ENCODE data around the gene SVOP.
"Not testable (repeated sequence)": the region's sequence is repeated elsewhere in the genome, so short reads cannot be mapped to it uniquely, and the experiment has no call there.

The SVOP gene

GRCh38 chr12:109057376-109057775 is 36.5 kb upstream of the SVOP start:
- TF ChIP-seq CTCF (IDR thresholded peaks at IDR 0.05; ENCODE audit: borderline replicate concordance, extremely low read depth, low read length, poor library complexity, severe bottlenecking) (no peak), EZH2 (IDR thresholded peaks at IDR 0.05; ENCODE audit: borderline replicate concordance, low read depth, low read length, severe bottlenecking) (no peak)
- H3K4me2 ChIP-seq (ENCODE audit: insufficient read depth, low read length): no peak overlapping the region
- DNase-seq (no peak), ATAC-seq (ENCODE audit: insufficient read depth, low read depth) (no peak)
- H3K9ac ChIP-seq (ENCODE audit: low read depth, low read length): no peak overlapping the region
- no peaks in the 10 kb centered on the region for H3K27me3 ChIP-seq (ENCODE audit: insufficient read depth, low read length, poor library complexity)
- peaks cover 16% of the 10 kb centered on the region for H3K4me1 ChIP-seq (ENCODE audit: insufficient read depth, low read length)
- H3K9me3 ChIP-seq (ENCODE audit: insufficient read depth, low read length, severe bottlenecking): no peaks in the 10 kb centered on the region
- H3K79me2 ChIP-seq (ENCODE audit: insufficient read depth, low read length): peaks cover 15% of the 10 kb centered on the region
- no peak overlapping the region for H3K27ac ChIP-seq (ENCODE audit: low read length)
- H3K4me3 ChIP-seq (ENCODE audit: low read depth in 1 of 2, low read length in 2 of 2): no peak overlapping the region
- H3K36me3 ChIP-seq (ENCODE audit: insufficient read depth, low read length): peaks cover 20% of the 10 kb centered on the region
- no peaks in the 10 kb centered on the region for H4K20me1 ChIP-seq (ENCODE audit: insufficient read depth, low read length)
- no peak overlapping the region for H2AFZ ChIP-seq (ENCODE audit: low read depth, low read length)

- DNase-seq: no peak
- ATAC-seq (ENCODE audit: insufficient read depth, low read depth): no peak
- Histone ChIP-seq H3K79me2 (ENCODE audit: insufficient read depth, low read length) (peaks cover 15% of the 10 kb centered on the region), H3K9ac (ENCODE audit: low read depth, low read length) (no peak overlapping the region), H3K4me1 (ENCODE audit: insufficient read depth, low read length) (peaks cover 20% of the 10 kb centered on the region), H3K9me3 (ENCODE audit: insufficient read depth, low read length, severe bottlenecking) (no peaks in the 10 kb centered on the region), H4K20me1 (ENCODE audit: insufficient read depth, low read length) (no peaks in the 10 kb centered on the region), H3K27ac (ENCODE audit: low read length) (no peak overlapping the region), H3K27me3 (ENCODE audit: insufficient read depth, low read length, poor library complexity) (no peaks in the 10 kb centered on the region), H3K4me3 (ENCODE audit: low read depth in 1 of 2, low read length in 2 of 2) (no peak overlapping the region), H2AFZ (ENCODE audit: low read depth, low read length) (no peak overlapping the region), H3K36me3 (ENCODE audit: insufficient read depth, low read length) (peaks cover 20% of the 10 kb centered on the region), H3K4me2 (ENCODE audit: insufficient read depth, low read length) (no peak overlapping the region)
- TF ChIP-seq CTCF (IDR thresholded peaks at IDR 0.05; ENCODE audit: borderline replicate concordance, extremely low read depth, low read length, poor library complexity, severe bottlenecking) (no peak), EZH2 (IDR thresholded peaks at IDR 0.05; ENCODE audit: borderline replicate concordance, low read depth, low read length, severe bottlenecking) (no peak)
Observed at GRCh38 chr12:109056891-109057290, 36.0 kb upstream of the SVOP start.

GRCh38 chr12:109054520-109054919 is 33.7 kb upstream of the SVOP start:
- Histone ChIP-seq H2AFZ (ENCODE audit: low read depth, low read length) (no peak overlapping the region), H3K4me1 (ENCODE audit: insufficient read depth, low read length) (peaks cover 23% of the 10 kb centered on the region), H3K9me3 (ENCODE audit: insufficient read depth, low read length, severe bottlenecking) (no peaks in the 10 kb centered on the region), H3K27me3 (ENCODE audit: insufficient read depth, low read length, poor library complexity) (no peaks in the 10 kb centered on the region), H3K4me2 (ENCODE audit: insufficient read depth, low read length) (no peak overlapping the region), H3K4me3 (ENCODE audit: low read depth in 1 of 2, low read length in 2 of 2) (no peak overlapping the region; a peak in 1 of 4 replicates), H3K27ac (ENCODE audit: low read length) (no peak overlapping the region), H4K20me1 (ENCODE audit: insufficient read depth, low read length) (no peaks in the 10 kb centered on the region), H3K9ac (ENCODE audit: low read depth, low read length) (no peak overlapping the region), H3K36me3 (ENCODE audit: insufficient read depth, low read length) (peaks cover 16% of the 10 kb centered on the region), H3K79me2 (ENCODE audit: insufficient read depth, low read length) (peaks cover 15% of the 10 kb centered on the region)
- ATAC-seq (ENCODE audit: insufficient read depth, low read depth) (no peak), DNase-seq (no peak)
- TF ChIP-seq CTCF (IDR thresholded peaks at IDR 0.05; ENCODE audit: borderline replicate concordance, extremely low read depth, low read length, poor library complexity, severe bottlenecking): no peak
- TF ChIP-seq EZH2 (IDR thresholded peaks at IDR 0.05; ENCODE audit: borderline replicate concordance, low read depth, low read length, severe bottlenecking): no peak

- DNase-seq; ATAC-seq (ENCODE audit: insufficient read depth, low read depth); H4K20me1 ChIP-seq (ENCODE audit: insufficient read depth, low read length); H3K27ac ChIP-seq (ENCODE audit: low read length); H3K27me3 ChIP-seq (ENCODE audit: insufficient read depth, low read length, poor library complexity); H3K9me3 ChIP-seq (ENCODE audit: insufficient read depth, low read length, severe bottlenecking): not testable (repeated sequence)
- Histone ChIP-seq H3K4me3 (ENCODE audit: low read depth in 1 of 2, low read length in 2 of 2) (peak overlapping the region in 1 of 2 experiments; percentile 89; a peak in 3 of 4 replicates), H2AFZ (ENCODE audit: low read depth, low read length) (peak overlapping the region; percentile 100; the same call in 1 of the 2 replicates), H3K4me1 (ENCODE audit: insufficient read depth, low read length) (peaks cover 23% of the 10 kb centered on the region), H3K36me3 (ENCODE audit: insufficient read depth, low read length) (peaks cover 16% of the 10 kb centered on the region), H3K79me2 (ENCODE audit: insufficient read depth, low read length) (peaks cover 15% of the 10 kb centered on the region), H3K4me2 (ENCODE audit: insufficient read depth, low read length) (peak overlapping the region; percentile 87), H3K9ac (ENCODE audit: low read depth, low read length) (peak overlapping the region; percentile 83)
Observed at GRCh38 chr12:109054124-109054513, 33.3 kb upstream of the SVOP start.

Measured in DND-41 (cell line).